OCI-LY3 (cell line): ENCODE results near the gene FERMT3.

Experiments
- CTCF ChIP-seq: fragments of 200-600, 300-600 bp; sonication (generic); IDR thresholded peaks from 2 replicates; pipeline ENCODE4 v1.5.1; 2014; ENCODE audit warnings: antibody characterized with exemption, low read length, low read depth
- EZH2phosphoT487 ChIP-seq: fragments of 200-600 bp; shearing (Covaris generic); IDR thresholded peaks from 2 replicates; pipeline ENCODE4 v1.6.1; 2018; ENCODE audit warnings: antibody characterized with exemption, mixed run types, low read depth

DNA sequence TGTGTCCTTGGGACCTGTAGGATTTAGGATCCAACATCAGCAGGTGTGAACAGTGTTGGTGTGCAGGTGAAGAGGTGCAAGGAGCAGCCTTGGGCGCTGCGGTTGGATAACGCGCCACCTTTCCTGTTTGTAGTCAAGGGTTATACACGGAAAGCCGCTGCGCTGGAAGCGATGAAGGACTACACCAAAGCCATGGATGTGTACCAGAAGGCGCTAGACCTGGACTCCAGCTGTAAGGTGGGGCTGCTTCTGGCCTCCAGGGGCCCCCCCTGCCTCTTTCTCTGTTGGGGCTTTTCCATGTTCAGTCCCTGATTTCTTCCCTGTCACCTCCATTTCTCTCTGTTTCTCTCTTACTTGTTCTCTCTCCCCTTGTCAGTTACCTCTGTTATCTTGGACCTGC, 3.5 kb upstream of the FERMT3 start:
- TF ChIP-seq CTCF (no peak), EZH2phosphoT487 (no peak)
